ENCODE data around the gene KCND3.

Gene KCND3

GRCh38 chr1:111988743-111989453 is 570 bp downstream of the KCND3 start:
- in situ Hi-C loops (cut with MboI; ENCODE audit: low sequenced_read_pairs): no loop called here

GRCh38 chr1:111988377-111988742 is 1.1 kb downstream of the KCND3 start:
- in situ Hi-C loops (cut with MboI; ENCODE audit: low sequenced_read_pairs): no loop called here

GRCh38 chr1:111987502-111987901 is 2.0 kb downstream of the KCND3 start:
- in situ Hi-C loops (cut with MboI; ENCODE audit: low sequenced_read_pairs): no loop called here

DNA sequence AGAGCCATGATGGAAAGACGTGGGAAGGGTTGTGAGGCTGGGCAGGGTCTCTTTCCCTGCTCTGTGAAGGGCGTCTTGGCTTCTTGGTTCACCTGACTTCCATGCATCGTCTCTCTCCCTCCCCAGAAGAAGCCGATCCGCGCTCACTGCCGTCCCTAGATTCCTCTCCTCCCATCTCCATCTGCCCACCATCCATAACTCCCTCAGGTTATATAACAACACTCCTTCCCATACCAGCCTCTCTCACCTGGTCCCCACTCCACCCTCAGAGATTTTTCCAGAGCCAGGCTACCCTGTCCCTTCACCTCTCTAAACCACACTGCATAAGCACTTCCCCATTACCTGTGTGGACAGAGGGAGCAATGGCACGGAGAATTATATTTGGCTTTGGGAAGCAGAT is 6.0 kb downstream of the KCND3 start:
- in situ Hi-C loops (cut with MboI; ENCODE audit: low sequenced_read_pairs): no loop called here

- in situ Hi-C loops (cut with MboI; ENCODE audit: low sequenced_read_pairs): no loop called here
These were observed 7.0 kb downstream of the KCND3 start for GRCh38 chr1:111982428-111982827.

GRCh38 chr1:111981871-111982270 is 7.6 kb downstream of the KCND3 start:
- in situ Hi-C loops (cut with MboI; ENCODE audit: low sequenced_read_pairs): no loop called here

GRCh38 chr1:111981090-111981489 is 8.4 kb downstream of the KCND3 start:
- in situ Hi-C loops (cut with MboI; ENCODE audit: low sequenced_read_pairs): no loop called here

DNA sequence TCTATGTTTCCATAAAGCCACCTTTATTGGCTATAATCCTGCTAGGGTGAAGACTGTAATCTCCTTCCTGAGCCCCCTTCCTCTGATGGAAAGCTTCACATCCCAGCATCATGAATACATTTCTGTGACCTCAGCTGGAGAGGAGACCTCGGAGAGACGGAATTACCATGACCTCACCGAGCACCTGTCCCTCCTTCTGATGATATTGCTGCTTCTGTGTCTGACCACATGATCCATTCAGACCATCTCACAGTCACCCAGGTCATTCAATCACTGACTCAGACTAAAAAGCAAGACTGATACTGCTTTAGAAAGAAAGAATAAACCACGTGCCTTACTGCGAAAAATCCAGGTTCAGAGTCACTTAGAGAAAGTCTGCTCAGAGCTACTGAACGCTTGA is 8.8 kb downstream of the KCND3 start:
- in situ Hi-C loops (cut with MboI; ENCODE audit: low sequenced_read_pairs): no loop called here

- in situ Hi-C loops (cut with MboI; ENCODE audit: low sequenced_read_pairs): no loop called here
These were observed 10.8 kb downstream of the KCND3 start for GRCh38 chr1:111978695-111979094.

- in situ Hi-C loops (cut with MboI; ENCODE audit: low sequenced_read_pairs): no loop called here
These were observed 12.1 kb downstream of the KCND3 start for GRCh38 chr1:111977378-111977777.

- in situ Hi-C loops (cut with MboI; ENCODE audit: low sequenced_read_pairs): no loop called here
These were observed 12.6 kb downstream of the KCND3 start for GRCh38 chr1:111976842-111977241.

GRCh38 chr1:111976332-111976731 is 13.1 kb downstream of the KCND3 start:
- in situ Hi-C loops (cut with MboI; ENCODE audit: low sequenced_read_pairs): no loop called here

- in situ Hi-C loops (cut with MboI; ENCODE audit: low sequenced_read_pairs): no loop called here
These were observed 16.2 kb downstream of the KCND3 start for GRCh38 chr1:111973150-111973790.

GRCh38 chr1:111971396-111971795 is 18.1 kb downstream of the KCND3 start:
- in situ Hi-C loops (cut with MboI; ENCODE audit: low sequenced_read_pairs): no loop called here

DNA sequence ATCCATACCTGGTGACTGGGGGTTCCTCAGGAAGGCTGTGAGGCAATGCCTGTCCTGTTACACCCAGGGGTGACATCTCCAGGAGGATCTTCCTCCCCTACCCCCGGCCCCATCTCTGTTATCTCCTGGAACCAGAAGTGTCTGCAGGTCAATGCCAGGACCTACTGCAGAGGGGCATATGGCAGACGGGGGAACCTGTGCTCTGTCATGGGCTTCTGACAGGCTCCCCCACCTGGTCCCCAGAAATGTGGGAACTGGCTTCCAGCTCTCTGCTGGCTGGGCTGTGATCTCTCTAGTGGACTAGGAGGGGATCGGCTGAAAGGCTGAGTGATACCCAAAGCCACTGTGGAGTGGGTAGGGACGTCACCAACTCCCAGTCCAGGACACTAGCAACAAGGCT is 21.0 kb downstream of the KCND3 start:
- in situ Hi-C loops (cut with MboI; ENCODE audit: low sequenced_read_pairs): no loop called here

- in situ Hi-C loops (cut with MboI; ENCODE audit: low sequenced_read_pairs): no loop called here
These were observed 21.6 kb downstream of the KCND3 start for GRCh38 chr1:111967886-111968285.

- in situ Hi-C loops (cut with MboI; ENCODE audit: low sequenced_read_pairs): no loop called here
These were observed 22.3 kb downstream of the KCND3 start for GRCh38 chr1:111967067-111967690.

DNA sequence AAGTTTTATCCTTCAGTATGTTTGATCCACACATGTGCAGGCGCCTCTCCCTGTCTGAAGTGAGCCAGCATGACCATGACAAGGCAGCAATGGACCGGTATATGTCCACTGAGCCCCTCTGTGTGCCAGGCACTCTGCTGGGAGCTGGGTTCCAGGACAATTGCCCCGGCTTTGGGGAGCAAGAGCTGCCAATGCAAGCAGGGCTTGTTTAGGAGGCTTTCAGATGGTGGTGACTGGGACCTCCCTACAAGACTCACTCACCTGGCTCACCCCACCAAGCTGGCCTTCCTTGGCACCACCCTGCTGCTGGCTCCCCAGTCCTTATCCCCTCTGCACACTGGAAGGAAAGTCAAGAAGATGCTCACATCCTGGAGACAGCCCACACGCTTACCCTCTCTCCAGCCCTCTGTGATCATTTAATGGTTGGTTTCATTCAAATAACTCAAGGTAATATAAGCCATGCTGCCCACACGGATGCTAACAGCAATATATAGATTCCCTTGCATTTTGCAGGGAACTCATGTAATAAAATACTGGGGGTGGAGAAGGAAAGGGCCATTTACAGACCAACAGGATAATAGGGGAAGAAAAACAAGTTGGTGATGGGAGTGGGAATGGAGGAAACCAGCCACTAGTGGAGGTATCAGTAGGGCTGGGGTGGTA is 23.6 kb downstream of the KCND3 start:
- in situ Hi-C loops (cut with MboI; ENCODE audit: low sequenced_read_pairs): no loop called here

GRCh38 chr1:111963985-111964738 is 25.3 kb downstream of the KCND3 start:
- in situ Hi-C loops (cut with MboI; ENCODE audit: low sequenced_read_pairs): no loop called here

DNA sequence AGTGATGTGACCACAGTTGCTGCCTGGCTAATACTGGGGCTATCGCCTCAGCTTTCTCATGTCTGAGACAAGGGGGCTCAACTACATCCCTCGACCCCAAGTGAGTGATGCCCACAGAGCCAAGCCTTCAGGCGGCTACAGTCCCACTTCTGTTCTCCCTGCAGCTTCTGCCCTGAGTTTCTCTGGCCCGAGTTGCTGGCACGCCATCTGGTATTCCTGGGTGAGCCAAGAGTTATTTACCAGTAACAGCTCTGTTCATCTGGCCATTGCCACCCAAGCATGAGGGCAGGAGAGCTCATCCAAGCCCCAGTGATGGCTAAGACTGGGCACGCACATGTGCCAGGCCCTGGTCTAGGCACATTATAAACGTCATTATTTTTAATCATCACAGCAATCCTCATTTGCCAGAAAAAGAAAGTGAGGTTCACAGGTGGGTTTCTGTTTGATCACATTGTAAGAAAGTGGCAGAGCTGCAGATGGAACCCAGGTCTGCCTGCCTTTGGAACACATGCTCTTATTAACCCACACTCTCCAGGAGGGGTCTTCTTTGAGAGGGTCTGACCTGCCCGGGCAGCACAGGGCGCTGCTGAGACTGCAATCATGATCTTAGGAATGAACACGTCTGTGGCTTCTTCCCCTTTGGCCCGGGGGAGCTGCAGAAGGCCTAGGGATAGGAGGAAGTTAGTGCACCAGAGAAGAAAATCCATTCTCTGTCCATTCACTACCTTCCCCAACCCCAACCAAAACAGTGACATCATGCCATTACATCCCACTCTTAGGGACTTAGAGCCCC is 27.5 kb downstream of the KCND3 start:
- in situ Hi-C loops (cut with MboI; ENCODE audit: low sequenced_read_pairs): no loop called here

All from HL-60/S4 (cell line).